Measurements from ENCODE around the gene SLC40A1.
"Not testable (repeated sequence)": the region's sequence is repeated elsewhere in the genome, so short reads cannot be mapped to it uniquely, and the experiment has no call there.

SLC40A1 gene

DNA sequence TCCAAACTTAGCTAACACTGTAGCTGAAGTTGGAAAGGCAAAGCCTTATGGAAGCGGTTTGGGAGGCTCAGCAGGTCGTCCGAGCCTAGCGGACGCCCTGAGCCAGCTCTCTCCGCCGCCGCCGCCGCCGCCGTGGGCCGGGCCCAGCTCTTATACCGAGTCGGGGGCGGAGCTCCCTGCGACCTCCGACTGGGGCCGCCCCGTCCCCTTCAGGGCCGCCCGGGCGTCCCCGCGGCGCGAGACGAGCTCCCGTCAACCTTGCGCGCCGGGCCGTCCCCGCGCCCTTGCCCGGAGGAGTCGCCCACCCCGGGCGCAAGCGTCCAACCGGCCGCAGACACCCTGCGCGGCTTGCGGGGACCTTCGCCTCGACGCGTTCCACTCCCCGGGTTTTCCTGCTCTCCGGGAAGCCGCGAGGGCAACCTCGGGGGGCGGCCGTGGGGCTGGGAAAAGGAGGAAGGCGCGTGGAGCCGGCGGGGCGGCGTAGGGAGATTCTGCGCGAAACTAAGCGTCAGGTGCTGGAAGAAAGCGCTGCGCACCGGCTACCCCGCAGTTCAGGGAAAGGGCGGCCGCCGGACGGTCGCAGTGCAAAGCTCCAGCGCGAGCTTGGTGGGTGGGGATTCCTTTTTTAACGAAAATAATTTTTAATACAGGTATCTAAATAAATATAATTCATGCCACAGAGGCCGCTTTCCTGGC is at the start of gene SLC40A1:
TSS of gene SLC40A1 (minus strand) at position 129 of the 696 bp plus-strand sequence. CDS start 326 bp downstream, outside the sequence.
- peak; percentile 82 for DNase-seq (ENCODE audit: low spot score)

DNA sequence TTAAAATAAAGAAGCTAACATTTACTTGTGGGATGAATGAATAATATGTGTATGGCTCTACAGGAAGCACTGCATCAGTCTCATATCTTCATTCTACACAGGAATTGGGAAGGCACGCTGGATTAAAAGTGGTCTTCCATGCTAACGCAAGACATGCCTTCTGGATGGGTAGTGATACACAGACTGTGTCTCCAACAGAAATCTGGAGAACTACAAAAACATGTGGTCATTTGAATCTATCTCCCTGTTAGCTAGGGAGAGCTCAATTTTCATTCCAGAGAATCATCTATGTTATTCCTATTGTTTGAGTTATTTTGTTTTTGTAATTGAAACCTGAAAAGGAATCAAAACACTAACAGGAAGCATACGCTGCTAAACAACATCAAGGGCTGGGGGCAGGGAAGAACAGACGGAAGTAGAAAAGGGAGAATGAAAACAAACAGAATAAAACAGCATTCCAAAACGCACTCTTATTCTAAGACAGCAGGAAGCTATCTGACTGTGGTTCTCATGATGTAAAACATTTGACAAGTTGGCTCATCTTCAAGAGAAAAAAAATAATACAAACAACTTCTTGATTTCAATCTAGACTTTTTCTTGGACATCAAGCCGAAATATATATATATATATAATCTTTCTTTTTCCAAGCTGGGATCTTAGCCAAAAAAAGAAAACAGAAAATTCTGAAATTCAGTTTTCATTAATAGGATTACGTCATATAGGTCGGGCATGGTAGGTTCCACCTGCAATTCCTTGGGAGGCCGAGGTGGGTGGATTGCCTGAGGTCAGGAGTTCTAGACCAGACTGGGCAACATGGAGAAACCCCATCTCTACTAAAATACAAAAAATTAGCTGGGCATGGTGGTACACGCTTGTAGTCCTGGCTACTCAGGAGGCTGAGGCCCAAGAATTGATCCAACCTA is 49.2 kb upstream of the SLC40A1 start:
- no peak for DNase-seq (ENCODE audit: low spot score)

GRCh38 chr2:189628817-189629530 is 48.4 kb upstream of the SLC40A1 start:
- no peak for DNase-seq (ENCODE audit: low spot score)

DNA sequence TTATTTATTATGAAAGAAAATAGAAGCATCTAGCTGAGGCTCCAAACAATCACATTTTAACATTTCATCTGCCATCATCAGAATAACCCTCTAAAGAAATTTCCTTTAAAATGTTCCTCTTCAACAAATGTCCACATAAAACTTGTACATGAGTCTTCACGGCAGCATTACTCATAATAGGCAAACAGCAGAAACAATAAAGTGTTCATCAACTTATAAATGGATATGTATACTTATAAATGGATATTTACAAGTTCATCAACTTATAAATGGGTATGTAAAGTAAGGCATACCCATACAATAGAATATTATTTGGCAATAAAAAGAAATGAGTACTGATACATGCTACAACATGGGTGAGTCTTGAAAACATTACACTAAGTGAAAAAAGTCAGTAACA is 47.2 kb upstream of the SLC40A1 start:
- no peak for DNase-seq (ENCODE audit: low spot score)

- no peak for DNase-seq (ENCODE audit: low spot score)
These were observed 45.0 kb upstream of the SLC40A1 start for GRCh38 chr2:189625636-189626035.

GRCh38 chr2:189624648-189625355 is 44.2 kb upstream of the SLC40A1 start:
- DNase-seq (ENCODE audit: low spot score), result peak; percentile 20

DNA sequence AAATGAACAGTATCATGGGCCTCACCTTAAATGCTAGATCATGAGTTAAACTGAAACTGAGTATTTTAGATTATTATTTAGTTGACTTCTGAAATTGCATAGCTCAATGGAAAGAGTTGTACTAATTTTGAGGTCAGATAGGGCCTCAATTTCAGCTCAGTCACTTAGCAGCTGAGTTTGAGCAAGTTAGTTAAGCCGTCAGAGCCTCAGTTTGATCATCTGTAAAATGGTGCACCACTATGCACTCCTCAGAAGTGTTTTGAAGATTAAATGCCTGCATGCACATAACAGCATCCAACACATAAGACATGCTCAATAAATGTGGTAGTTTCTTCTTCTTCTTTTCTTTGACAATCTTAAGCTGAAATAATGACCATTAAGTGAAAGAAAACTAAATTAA is 42.5 kb upstream of the SLC40A1 start:
- no peak for DNase-seq (ENCODE audit: low spot score)

GRCh38 chr2:189621781-189622180 is 41.2 kb upstream of the SLC40A1 start:
- no peak for DNase-seq (ENCODE audit: low spot score)

GRCh38 chr2:189618197-189618596 is 37.6 kb upstream of the SLC40A1 start:
- no peak for DNase-seq (ENCODE audit: low spot score)

DNA sequence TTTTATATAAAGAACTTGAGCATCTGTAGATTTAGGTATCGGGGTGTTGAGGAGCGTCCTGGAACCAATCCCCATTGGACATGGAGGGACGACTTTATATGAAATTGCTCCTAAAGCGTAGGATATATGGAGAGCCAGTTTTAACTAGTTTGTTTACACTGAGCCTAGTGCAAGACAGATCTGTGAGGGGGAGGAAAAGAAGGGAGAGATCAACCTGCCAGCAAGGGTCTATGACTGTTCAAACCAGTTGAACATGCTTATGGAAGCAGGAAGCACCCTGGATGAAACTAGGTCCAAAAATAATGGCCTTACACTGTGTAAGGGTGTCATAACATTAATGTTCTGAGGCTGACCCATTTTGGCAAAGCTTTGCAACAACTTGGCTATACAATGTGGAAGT is 34.0 kb upstream of the SLC40A1 start:
- DNase-seq (ENCODE audit: low spot score), result no peak

- no peak for DNase-seq (ENCODE audit: low spot score)
These were observed 33.2 kb upstream of the SLC40A1 start for GRCh38 chr2:189613650-189614420.

- no peak for DNase-seq (ENCODE audit: low spot score)
These were observed 32.6 kb upstream of the SLC40A1 start for GRCh38 chr2:189613077-189613636.

GRCh38 chr2:189610700-189611099 is 30.1 kb upstream of the SLC40A1 start:
- no peak for DNase-seq (ENCODE audit: low spot score)

DNA sequence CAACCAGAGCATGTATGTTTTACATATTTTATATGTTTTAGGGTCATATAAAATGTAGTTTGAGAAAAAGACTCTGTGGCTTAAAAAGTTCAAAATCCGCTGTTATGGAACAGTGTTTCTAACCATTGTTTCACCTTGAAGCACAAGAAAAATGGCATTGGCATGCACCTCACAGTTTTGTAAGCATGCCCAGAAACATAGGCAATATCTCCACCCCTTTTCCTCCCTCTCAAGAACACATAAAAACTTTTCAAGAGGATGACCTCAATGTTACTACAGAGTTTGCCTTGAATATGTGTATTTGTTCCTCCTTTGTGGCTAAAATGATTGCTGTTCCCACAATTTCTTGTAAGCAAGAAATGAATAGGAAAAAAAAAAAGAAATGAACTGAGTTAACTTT is 29.3 kb upstream of the SLC40A1 start:
- DNase-seq (ENCODE audit: low spot score), result no peak

GRCh38 chr2:189609423-189609816 is 28.8 kb upstream of the SLC40A1 start:
- DNase-seq (ENCODE audit: low spot score), result no peak

DNA sequence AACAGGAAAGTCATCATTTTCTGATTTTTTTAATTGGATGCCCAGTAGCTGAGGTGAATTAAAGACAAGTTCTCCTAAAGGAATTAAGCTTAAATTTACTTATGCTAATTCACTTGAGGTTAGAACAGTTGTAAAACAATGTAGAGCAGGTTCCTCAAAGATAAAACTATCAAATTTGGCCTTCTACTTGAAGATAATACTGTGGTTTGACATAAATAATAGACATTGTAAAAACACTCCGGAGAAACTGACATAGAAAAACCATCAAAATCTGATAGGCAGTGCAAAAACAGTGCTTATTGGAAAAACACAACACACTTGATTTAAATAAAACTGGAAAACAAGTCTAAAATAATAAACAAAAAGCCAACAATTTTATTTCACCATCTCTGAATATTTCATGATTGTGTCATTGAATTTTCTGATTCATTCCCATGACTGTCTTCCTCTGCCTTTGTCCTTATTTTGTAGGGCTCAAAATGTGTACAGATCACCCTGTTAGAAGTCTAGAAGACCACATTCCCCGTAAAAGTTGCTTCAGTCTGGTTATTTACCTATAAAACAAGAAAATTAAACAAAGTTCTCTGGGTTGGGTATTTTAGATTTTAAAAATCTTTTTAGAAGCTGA is 28.3 kb upstream of the SLC40A1 start:
- DNase-seq (ENCODE audit: low spot score), result no peak

GRCh38 chr2:189608170-189608569 is 27.6 kb upstream of the SLC40A1 start:
- DNase-seq (ENCODE audit: low spot score), result no peak

GRCh38 chr2:189602233-189602632 is 21.6 kb upstream of the SLC40A1 start:
- DNase-seq (ENCODE audit: low spot score), result no peak

DNA sequence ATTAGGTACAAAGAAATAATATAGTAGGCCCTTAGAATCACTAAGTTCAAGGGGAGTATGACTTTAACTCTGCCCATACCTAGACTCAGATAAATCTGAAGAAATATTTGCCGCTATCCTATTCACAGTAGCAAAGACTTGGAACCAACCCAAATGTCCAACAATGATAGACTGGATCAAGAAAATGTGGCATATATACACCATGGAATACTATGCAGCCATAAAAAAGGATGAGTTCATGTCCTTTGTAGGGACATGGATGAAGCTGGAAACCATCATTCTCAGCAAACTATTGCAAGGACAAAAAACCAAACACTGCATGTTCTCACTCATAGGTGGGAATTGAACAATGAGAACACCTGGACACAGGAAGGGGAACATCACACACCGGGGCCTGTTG is 21.1 kb upstream of the SLC40A1 start:
- DNase-seq (ENCODE audit: low spot score), result not testable (repeated sequence)

DNA sequence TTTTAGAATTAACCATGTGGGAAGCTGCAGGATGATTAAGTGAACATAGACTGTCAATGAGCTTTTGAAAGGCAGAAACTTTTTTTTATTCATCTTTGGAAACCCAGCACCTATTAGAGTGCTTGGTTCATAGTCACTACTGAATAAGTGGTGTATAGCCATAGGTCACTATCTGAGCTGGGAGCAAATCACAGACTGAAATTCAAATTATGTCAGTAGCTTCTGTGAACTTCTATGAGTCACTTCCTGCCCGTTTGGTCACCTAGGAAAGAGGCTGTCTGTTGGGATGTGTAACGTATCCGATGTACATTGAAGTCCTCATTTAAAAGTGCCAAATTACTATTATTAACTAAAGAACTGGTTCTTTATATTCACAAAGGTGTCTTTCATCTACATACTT is 20.5 kb upstream of the SLC40A1 start:
- DNase-seq (ENCODE audit: low spot score), result no peak
